Stimulated activated CD8-positive, alpha-beta memory T cell treated with anti-CD3 and anti-CD28 coated beads, Interleukin-4, amount 100 ng/mL, for 24 hours (primary cell): Measurements from ENCODE around the gene BAIAP2L2.
"Not testable (repeated sequence)": the region's sequence is repeated elsewhere in the genome, so short reads cannot be mapped to it uniquely, and the experiment has no call there.

Source experiments
- DNase-seq: peaks from one replicate; pipeline ENCODE4 v3.0.0-alpha.2; 2020; ENCODE audit warnings: low read depth

The BAIAP2L2 gene

GRCh38 chr22:38037367-38038150, 72.9 kb downstream of the BAIAP2L2 start:
- not testable (repeated sequence) for DNase-seq

DNA sequence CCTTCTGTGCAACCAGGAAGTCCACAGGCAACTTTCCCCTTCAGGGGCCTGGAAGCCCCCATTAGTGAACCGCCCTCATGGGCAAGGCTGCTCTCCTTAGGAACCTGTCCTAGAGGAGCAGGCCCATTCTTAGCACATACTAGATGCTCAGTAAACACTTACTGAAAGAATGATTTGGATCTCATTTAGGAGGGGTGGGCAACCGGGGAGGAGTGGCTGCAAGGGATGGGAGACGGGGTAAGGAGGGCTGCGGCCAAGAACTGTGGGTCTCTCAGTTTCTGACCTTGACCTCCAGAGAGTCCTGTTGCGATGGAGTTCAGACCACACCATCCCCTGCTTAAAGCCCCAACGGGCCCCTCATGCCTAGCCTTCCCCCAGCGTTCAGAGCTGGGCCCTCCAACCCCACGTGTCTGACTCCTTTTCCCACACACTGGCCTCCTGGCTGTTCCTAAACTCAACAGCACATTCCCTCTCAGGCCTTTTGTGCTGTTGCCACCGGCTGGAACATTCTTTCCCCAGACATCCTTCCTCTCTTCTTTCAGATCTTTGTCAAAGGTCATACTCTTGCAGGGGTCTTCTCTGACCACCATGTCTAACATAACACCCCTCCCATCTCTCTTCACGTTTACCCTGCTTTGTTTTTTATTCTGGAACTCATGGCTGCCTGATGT, 74.0 kb downstream of the BAIAP2L2 start:
- DNase-seq, result no peak

DNA sequence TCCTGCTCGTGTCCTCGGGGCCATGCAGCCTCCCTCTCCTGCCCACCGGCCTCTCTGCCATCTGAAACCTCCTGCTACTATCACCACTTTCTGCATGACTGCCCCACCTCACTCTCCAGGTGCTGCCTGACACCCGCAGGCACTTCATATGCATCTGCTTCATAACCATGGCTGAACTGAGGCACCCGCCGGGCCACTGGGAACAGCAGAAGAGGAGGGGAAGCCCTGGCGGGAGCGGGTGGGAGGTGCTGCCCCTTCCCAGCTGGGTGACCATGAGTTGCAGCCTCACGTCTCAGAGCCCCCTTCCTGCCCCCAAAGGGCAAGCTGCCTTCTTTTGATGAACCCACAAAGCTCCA, 75.0 kb downstream of the BAIAP2L2 start:
- no peak for DNase-seq
